OCI-LY1 (cell line): ENCODE data around the gene CIZ1.

Experiments used
- H2AFZ ChIP-seq: fragments of 200-600 bp; sonication (generic), shearing (Covaris generic); 2 replicates; pipeline ENCODE4 v1.6.0; 2014; ENCODE audit warnings: antibody characterized with exemption, mild to moderate bottlenecking, low read length
- H3F3A ChIP-seq: fragments of 200-600 bp; sonication (generic), shearing (Covaris generic); 2 replicates; pipeline ENCODE4 v1.6.0; 2014; ENCODE audit warnings: mild to moderate bottlenecking, antibody characterized with exemption, low read length, moderate library complexity; ENCODE audit not compliant: insufficient read depth
- H3K27ac ChIP-seq: fragments of 200-600 bp; sonication (generic); 2 replicates; pipeline ENCODE4 v1.5.1; 2014; ENCODE audit warnings: low read length, mixed run types, mild to moderate bottlenecking, low read depth; ENCODE audit not compliant: poor library complexity, severe bottlenecking
- H3K27me3 ChIP-seq: fragments of 200-600 bp; sonication (generic); 2 replicates; pipeline ENCODE4 v1.6.0; 2014; ENCODE audit warnings: antibody characterized with exemption, mild to moderate bottlenecking, low read length, moderate library complexity; ENCODE audit not compliant: insufficient read depth
- H3K36me3 ChIP-seq: fragments of 200-600 bp; sonication (generic); 2 replicates; pipeline ENCODE4 v1.6.1; 2014; ENCODE audit warnings: mild to moderate bottlenecking, antibody characterized with exemption, low read length, moderate library complexity, mixed read lengths; ENCODE audit not compliant: insufficient read depth
- H3K4me1 ChIP-seq: fragments of 200-600 bp; sonication (generic); 2 replicates; pipeline ENCODE4 v1.5.1; 2014; ENCODE audit warnings: mild to moderate bottlenecking, low read length, moderate library complexity; ENCODE audit not compliant: insufficient read depth, severe bottlenecking
- H3K4me2 ChIP-seq: fragments of 200-600 bp; sonication (generic), shearing (Covaris generic); 2 replicates; pipeline ENCODE4 v1.6.1; 2014; ENCODE audit warnings: low read length
- H3K4me3 ChIP-seq: fragments of 200-600 bp; sonication (generic); 2 replicates; pipeline ENCODE4 v1.5.1; 2014; ENCODE audit warnings: low read length, low read depth, mild to moderate bottlenecking, mixed read lengths; ENCODE audit not compliant: poor library complexity, severe bottlenecking
- H3K79me2 ChIP-seq: fragments of 200-600 bp; shearing (Covaris generic); 2 replicates; pipeline ENCODE4 v1.6.1; 2016; ENCODE audit warnings: mixed run types, low read length, mixed read lengths; ENCODE audit not compliant: insufficient read depth
- H3K9ac ChIP-seq: fragments of 200-600 bp; sonication (generic), shearing (Covaris generic); 2 replicates; pipeline ENCODE4 v1.6.1; 2014; ENCODE audit warnings: mild to moderate bottlenecking, low read length, mixed read lengths
- H3K9me2 ChIP-seq: fragments of 200-600 bp; sonication (generic), shearing (Covaris generic); 2 replicates; pipeline ENCODE4 v1.6.1; 2014; ENCODE audit warnings: low read depth, mild to moderate bottlenecking, low read length, mixed read lengths
- H3K9me3 ChIP-seq: fragments of 200-600 bp; shearing (Covaris generic); 2 replicates; pipeline ENCODE4 v1.6.1; 2014; ENCODE audit warnings: low read length, mixed read lengths
- H4K20me1 ChIP-seq: fragments of 200-600 bp; sonication (generic), shearing (Covaris generic); 2 replicates; pipeline ENCODE4 v1.6.0; 2016; ENCODE audit warnings: mild to moderate bottlenecking, low read length; ENCODE audit not compliant: insufficient read depth
- EZH2 ChIP-seq: fragments of 200-600 bp; sonication (generic), shearing (Covaris generic); IDR thresholded peaks from 2 replicates; pipeline ENCODE4 v1.8.0; 2017; ENCODE audit warnings: borderline replicate concordance, mixed run types, mild to moderate bottlenecking, antibody characterized with exemption, low read length, moderate library complexity, mixed read lengths
- TF ChIP-seq, protein P1 (sequence below): fragments of 200-600 bp; sonication (generic), shearing (Covaris generic); IDR thresholded peaks from 2 replicates; pipeline ENCODE4 v1.5.1; 2017; ENCODE audit warnings: mild to moderate bottlenecking, antibody characterized with exemption, low read length, moderate library complexity, mixed read lengths

Gene CIZ1, protein sequence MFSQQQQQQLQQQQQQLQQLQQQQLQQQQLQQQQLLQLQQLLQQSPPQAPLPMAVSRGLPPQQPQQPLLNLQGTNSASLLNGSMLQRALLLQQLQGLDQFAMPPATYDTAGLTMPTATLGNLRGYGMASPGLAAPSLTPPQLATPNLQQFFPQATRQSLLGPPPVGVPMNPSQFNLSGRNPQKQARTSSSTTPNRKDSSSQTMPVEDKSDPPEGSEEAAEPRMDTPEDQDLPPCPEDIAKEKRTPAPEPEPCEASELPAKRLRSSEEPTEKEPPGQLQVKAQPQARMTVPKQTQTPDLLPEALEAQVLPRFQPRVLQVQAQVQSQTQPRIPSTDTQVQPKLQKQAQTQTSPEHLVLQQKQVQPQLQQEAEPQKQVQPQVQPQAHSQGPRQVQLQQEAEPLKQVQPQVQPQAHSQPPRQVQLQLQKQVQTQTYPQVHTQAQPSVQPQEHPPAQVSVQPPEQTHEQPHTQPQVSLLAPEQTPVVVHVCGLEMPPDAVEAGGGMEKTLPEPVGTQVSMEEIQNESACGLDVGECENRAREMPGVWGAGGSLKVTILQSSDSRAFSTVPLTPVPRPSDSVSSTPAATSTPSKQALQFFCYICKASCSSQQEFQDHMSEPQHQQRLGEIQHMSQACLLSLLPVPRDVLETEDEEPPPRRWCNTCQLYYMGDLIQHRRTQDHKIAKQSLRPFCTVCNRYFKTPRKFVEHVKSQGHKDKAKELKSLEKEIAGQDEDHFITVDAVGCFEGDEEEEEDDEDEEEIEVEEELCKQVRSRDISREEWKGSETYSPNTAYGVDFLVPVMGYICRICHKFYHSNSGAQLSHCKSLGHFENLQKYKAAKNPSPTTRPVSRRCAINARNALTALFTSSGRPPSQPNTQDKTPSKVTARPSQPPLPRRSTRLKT

DNA sequence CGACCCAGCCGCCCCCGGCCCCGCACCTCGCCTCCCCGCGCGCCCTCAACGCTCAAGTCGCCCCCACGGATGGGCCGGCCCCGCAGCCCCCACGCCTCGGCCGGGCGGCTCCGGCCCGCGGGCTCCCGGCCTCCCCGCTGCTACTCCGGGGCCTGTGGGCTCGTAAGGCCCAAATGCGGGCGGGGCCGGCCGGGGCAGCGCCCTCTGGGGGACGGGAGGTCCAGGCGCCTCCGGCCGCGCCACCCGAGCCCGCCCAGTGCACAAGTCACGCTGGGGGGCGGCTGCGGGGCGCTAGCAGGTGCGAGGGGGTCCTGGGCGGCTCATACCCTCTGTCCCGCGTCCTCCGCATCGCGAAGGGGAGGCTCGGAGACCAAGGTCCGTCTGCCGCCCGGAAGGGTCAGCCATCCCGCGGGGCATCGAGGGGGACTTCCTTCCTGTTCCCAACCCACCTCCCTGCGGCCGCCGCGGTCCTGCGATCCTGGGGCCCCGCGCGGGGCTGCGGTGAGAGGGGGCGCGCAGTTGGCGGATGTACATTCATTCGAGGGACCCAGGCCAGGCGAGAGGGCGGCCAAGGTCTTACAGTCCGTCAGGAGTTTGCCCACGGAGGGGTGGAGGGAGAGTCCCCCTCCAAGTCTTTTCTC lies at the start of gene CIZ1:
CIZ1 (minus strand) TSS at position 167 of the 641 bp plus-strand sequence. CDS start 715 bp downstream, outside the sequence.
- Histone ChIP-seq H2AFZ (peak within 1 kb of the TSS; percentile 67; the same call in 1 of the 2 replicates), H3K9me2 (no peaks in the 10 kb centered on the region), H3K9ac (peak within 1 kb of the TSS; percentile 90), H3K4me2 (peak within 1 kb of the TSS; percentile 95), H3F3A (0 out of 2 replicates have a peak, but pooled peaks cover 4% of the 10 kb centered on the region), H3K4me1 (peaks cover 23% of the 10 kb centered on the region), H3K79me2 (no peaks in the 10 kb centered on the region), H4K20me1 (no peaks in the 10 kb centered on the region), H3K27me3 (no peaks in the 10 kb centered on the region), H3K36me3 (peaks cover 9% of the 10 kb centered on the region), H3K4me3 (peak within 1 kb of the TSS; percentile 94), H3K9me3 (no peaks in the 10 kb centered on the region), H3K27ac (peak within 1 kb of the TSS; percentile 36)
- TF ChIP-seq, protein P1, sequence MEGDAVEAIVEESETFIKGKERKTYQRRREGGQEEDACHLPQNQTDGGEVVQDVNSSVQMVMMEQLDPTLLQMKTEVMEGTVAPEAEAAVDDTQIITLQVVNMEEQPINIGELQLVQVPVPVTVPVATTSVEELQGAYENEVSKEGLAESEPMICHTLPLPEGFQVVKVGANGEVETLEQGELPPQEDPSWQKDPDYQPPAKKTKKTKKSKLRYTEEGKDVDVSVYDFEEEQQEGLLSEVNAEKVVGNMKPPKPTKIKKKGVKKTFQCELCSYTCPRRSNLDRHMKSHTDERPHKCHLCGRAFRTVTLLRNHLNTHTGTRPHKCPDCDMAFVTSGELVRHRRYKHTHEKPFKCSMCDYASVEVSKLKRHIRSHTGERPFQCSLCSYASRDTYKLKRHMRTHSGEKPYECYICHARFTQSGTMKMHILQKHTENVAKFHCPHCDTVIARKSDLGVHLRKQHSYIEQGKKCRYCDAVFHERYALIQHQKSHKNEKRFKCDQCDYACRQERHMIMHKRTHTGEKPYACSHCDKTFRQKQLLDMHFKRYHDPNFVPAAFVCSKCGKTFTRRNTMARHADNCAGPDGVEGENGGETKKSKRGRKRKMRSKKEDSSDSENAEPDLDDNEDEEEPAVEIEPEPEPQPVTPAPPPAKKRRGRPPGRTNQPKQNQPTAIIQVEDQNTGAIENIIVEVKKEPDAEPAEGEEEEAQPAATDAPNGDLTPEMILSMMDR = peak; percentile 75
- TF ChIP-seq EZH2 = no peak

GRCh38 chr9:128233817-128234406 lies 42.5 kb upstream of the CIZ1 start:
- no peak for TF ChIP-seq EZH2
- TF ChIP-seq, protein P1 = no peak
- H3K9ac ChIP-seq = no peak overlapping the region
- H3F3A ChIP-seq = no peaks in the 10 kb centered on the region
- no peak overlapping the region for H3K4me3 ChIP-seq
- H3K4me2 ChIP-seq = no peak overlapping the region
- H3K9me3 ChIP-seq = no peaks in the 10 kb centered on the region
- no peaks in the 10 kb centered on the region for H4K20me1 ChIP-seq
- no peaks in the 10 kb centered on the region for H3K9me2 ChIP-seq
- no peaks in the 10 kb centered on the region for H3K79me2 ChIP-seq
- no peak overlapping the region for H2AFZ ChIP-seq
- no peak overlapping the region for H3K27ac ChIP-seq
- no peaks in the 10 kb centered on the region for H3K36me3 ChIP-seq
- peaks cover 3% of the 10 kb centered on the region; the same call in 1 of the 2 replicates for H3K27me3 ChIP-seq
- H3K4me1 ChIP-seq = no peaks in the 10 kb centered on the region
